Kidney epithelial cell (primary cell): ENCODE data around the gene DPCD. TPM values are rescaled to one million over a fixed set of nuclear protein-coding genes. Genes with fewer than 3 reads are reported as not detected.

Experiments used
- DNase-seq: peaks from one replicate; pipeline ENCODE4 v3.0.0-alpha.2; 2010; ENCODE audit warnings: low read depth
- H3K27me3 ChIP-seq: 2 replicates; pipeline ENCODE4 v1.6.0; 2011; ENCODE audit warnings: low read length; ENCODE audit not compliant: control insufficient read depth, insufficient read depth
- H3K36me3 ChIP-seq: 2 replicates; pipeline ENCODE4 v1.5.1; 2011; ENCODE audit warnings: low read length; ENCODE audit not compliant: control insufficient read depth, insufficient read depth
- H3K4me3 ChIP-seq: 2 replicates; pipeline ENCODE4 v1.5.1; 2011; ENCODE audit warnings: low read depth, mild to moderate bottlenecking, control low read depth, low read length
- total RNA-seq: library from RNA; depleted of rRNA; stranded (reverse); fragments of >200 nt; gene quantifications from 2 replicates; pipeline ENCODE4 v1.2.3, GENCODE V29; 2015
- TF ChIP-seq, protein P1 (sequence below): IDR thresholded peaks from 2 replicates; pipeline ENCODE4 v1.5.1; 2011; ENCODE audit warnings: mild to moderate bottlenecking, moderate library complexity, low read length, control low read depth, inconsistent platforms; ENCODE audit not compliant: insufficient read depth, poor library complexity, severe bottlenecking

DPCD gene
- total RNA-seq, 1 donor from 2014 or later: 51.4 TPM

DNA sequence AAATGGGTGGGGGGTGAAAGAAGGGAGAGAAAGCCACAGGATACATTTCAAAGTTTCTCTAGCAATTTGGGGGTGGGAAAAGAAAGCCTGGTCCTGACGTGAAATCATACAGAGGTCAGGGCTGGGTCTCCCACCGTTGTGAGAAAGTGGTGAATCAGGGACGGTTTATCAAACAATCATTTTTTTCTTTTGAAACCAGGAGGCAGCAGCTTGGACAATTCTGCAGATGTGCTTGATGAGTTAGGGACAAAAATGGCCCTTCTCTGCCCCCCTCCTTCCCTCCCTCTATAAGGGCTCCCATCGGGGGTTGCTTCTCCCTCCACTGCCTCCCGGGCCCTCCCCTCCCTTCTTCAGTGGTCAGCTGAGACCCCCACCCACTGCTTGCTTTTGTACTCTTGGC is 63.2 kb downstream of the DPCD start:
- TF ChIP-seq, protein P1, sequence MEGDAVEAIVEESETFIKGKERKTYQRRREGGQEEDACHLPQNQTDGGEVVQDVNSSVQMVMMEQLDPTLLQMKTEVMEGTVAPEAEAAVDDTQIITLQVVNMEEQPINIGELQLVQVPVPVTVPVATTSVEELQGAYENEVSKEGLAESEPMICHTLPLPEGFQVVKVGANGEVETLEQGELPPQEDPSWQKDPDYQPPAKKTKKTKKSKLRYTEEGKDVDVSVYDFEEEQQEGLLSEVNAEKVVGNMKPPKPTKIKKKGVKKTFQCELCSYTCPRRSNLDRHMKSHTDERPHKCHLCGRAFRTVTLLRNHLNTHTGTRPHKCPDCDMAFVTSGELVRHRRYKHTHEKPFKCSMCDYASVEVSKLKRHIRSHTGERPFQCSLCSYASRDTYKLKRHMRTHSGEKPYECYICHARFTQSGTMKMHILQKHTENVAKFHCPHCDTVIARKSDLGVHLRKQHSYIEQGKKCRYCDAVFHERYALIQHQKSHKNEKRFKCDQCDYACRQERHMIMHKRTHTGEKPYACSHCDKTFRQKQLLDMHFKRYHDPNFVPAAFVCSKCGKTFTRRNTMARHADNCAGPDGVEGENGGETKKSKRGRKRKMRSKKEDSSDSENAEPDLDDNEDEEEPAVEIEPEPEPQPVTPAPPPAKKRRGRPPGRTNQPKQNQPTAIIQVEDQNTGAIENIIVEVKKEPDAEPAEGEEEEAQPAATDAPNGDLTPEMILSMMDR: no peak
- H3K27me3 ChIP-seq: no peaks in the 10 kb centered on the region
- H3K4me3 ChIP-seq: no peak overlapping the region
- peaks cover 2% of the 10 kb centered on the region for H3K36me3 ChIP-seq
- no peak for DNase-seq

DNA sequence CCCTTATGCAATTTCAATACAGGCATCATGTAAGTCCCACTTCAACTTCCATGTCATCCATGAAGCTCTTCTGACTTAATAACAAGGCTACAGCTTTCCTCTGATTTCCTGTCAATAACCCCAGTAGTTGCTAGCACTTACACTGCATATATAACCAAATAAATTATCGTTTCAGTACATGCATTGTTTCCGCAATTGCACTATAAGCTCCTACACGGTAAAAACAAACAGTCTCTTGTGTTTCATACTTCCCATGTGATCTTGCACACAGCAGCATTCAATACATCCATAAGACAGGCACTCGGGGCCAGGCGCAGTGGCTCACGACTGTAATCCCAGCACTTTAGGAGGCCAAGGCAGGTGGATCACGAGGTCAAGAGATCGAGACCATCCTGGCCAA is 65.4 kb downstream of the DPCD start:
- Histone ChIP-seq H3K27me3 (no peaks in the 10 kb centered on the region), H3K36me3 (peaks cover 2% of the 10 kb centered on the region), H3K4me3 (no peak overlapping the region)
- DNase-seq: no peak
- TF ChIP-seq, protein P1: no peak

DNA sequence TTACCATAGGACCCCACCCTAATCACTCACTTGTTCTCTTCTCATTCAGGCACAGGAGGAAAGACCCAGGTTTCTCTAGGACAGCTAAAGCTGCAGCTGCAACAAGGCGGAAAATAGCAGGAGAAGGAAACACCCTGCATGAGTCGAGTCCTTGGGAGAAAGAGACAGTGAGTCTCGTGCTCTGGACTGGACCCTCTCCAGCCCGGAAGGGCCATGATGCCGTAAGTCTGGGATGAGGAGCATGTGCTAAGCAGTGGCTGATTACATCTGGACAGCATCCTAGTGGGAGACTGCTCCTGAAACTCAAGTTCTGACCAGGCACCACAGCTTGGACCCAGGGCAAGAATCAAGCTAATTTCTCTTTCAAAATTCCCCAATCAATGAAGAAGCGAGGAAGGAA is 67.4 kb downstream of the DPCD start:
- Histone ChIP-seq H3K27me3 (no peaks in the 10 kb centered on the region), H3K36me3 (peaks cover 2% of the 10 kb centered on the region)
- DNase-seq: no peak

DNA sequence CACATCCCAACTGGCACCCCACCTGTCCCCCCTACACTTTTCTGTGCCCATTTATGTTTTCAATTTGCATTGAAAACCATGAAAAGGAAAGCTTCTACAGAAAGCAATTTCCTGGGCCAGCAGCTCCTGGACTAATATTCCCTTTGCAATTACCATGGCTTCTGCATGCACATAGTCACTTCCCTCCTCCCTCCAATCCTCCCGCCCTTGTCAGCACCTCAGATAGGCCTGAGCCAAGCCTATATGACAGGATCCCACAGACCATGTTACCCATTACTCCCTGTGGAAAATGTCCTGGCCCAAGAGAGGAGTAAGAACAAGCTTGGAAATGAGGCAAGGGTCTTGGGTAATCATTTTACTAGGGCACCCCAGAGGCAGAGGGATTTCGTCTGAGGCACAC is 68.8 kb downstream of the DPCD start:
- DNase-seq: no peak
- Histone ChIP-seq H3K4me3 (no peak overlapping the region), H3K36me3 (peaks cover 2% of the 10 kb centered on the region)

More for the DNA sequence above, 67.4 kb downstream of the DPCD start:
- TF ChIP-seq, protein P1: no peak
- no peak overlapping the region for H3K4me3 ChIP-seq

DNA sequence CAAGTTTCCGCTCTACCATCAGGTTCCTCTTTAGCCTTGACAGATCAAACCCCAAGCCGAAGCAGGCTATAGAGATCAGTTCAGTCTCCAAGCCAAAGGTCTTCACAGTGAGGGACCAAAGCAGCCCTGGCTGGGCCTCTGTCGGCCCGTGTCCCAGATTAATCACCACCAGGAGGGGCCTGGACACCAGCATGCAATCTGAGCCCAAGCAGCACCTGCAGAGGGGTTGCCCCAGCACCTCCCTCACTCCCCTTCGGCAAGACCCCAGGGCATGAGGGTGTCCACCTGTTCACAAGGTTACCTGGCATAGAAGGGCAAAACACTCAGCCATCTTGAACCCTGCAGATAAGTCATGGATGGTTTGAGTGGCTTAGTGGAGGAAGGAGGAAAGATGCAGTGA is 70.9 kb downstream of the DPCD start:
- TF ChIP-seq, protein P1: no peak
- H3K4me3 ChIP-seq: no peak overlapping the region
- DNase-seq: no peak
- no peaks in the 10 kb centered on the region for H3K27me3 ChIP-seq
- peaks cover 1% of the 10 kb centered on the region for H3K36me3 ChIP-seq

More for the DNA sequence above, 68.8 kb downstream of the DPCD start:
- no peaks in the 10 kb centered on the region for H3K27me3 ChIP-seq
- TF ChIP-seq, protein P1: no peak

Other genes with a start within 250 kb of the DPCD start
- 10.2 and 15.9 TPM in 2 replicates for gene BTRC, start 234.2 kb upstream of the DPCD start, total RNA-seq
- 24.0 and 32.2 TPM in 2 replicates for gene POLL, start 64 bp upstream of the DPCD start, total RNA-seq
- 24.4 and 27.5 TPM in 2 replicates for gene FBXW4, start 106.8 kb downstream of the DPCD start, total RNA-seq
- not detected in 2 replicates for gene FGF8, start 187.8 kb downstream of the DPCD start, total RNA-seq
- 98.6 and 115 TPM in 2 replicates for gene NPM3, start 195.1 kb downstream of the DPCD start, total RNA-seq
- gene OGA, start 230.1 kb downstream of the DPCD start, total RNA-seq: 72.8 and 78.9 TPM in 2 replicates